Stimulated activated effector memory CD8-positive, alpha-beta T cell treated with anti-CD3 and anti-CD28 coated beads, Interleukin-12 subunit alpha, Interleukin-12 subunit beta, amount 100 ng/mL, for 72 hours (primary cell): ENCODE results near the gene PCBP3.

ENCODE experiments used
- ATAC-seq: fragments of 150-1000 bp; cut with Tn5 transposase; 2 replicates; pipeline ENCODE4 v1.10.0; 2021
- DNase-seq, 2 donors: peaks; one replicate each; pipeline ENCODE4 v3.0.0; 2021 to 2022; ENCODE audit warnings: low spot score in 2 of 2
- H3K27ac Mint-ChIP-seq: one replicate; pipeline ENCODE4 v1.8.0; 2022; ENCODE audit warnings: mild to moderate bottlenecking, mixed read lengths
- H3K36me3 Mint-ChIP-seq: one replicate; pipeline ENCODE4 v1.8.0; 2022; ENCODE audit warnings: mild to moderate bottlenecking, mixed read lengths
- H3K4me1 Mint-ChIP-seq: one replicate; pipeline ENCODE4 v1.8.0; 2022; ENCODE audit warnings: mixed read lengths
- H3K4me3 Mint-ChIP-seq: one replicate; pipeline ENCODE4 v1.8.0; 2022; ENCODE audit warnings: mild to moderate bottlenecking, mixed read lengths
- H3K9me3 Mint-ChIP-seq: one replicate; pipeline ENCODE4 v1.8.0; 2022; ENCODE audit warnings: mixed read lengths

PCBP3 gene

DNA sequence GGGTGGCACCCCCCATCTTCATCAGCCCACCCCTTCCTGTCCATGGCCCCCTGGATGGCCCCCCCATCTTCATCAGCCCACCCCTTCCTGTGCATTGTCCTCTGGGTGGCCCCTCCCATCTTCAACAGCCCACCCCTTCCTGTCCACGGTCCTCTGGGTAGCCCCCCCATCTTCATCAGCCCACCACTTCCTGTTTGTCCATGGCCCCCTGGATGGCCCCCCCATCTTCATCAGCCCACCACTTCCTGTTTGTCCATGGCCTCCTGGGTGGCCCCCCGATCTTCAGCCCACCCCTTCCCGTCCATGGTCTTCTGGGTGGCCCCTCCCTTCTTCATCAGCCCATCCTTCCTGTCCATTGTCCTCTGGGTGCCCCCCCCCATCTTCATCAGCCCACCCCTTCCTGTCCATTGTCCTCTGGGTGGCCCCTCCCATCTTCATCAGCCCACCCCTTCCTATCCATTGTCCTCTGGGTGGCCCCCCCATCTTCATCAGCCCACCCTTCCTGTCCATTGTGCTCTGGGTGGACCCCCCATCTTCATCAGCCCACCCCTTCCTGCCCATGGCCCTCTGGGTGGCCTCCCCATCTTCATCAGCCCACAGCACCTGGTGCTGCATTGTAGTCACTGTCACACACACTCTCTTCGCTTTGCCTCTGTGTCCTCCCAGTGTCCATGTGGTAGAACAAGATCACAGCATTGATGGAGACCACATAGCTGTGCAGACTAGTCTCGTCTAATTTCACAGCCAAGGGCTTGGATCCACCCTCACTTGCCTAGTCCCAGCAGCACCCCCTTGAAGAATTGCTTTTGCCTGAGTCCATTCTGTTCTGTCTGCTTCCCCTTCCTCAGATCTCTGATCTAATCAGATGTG is 95.9 kb downstream of the PCBP3 start:
- H3K4me3 Mint-ChIP-seq: no peak overlapping the region
- H3K27ac Mint-ChIP-seq: no peak overlapping the region
- no peaks in the 10 kb centered on the region for H3K9me3 Mint-ChIP-seq
- DNase-seq: no peak
- no peak for ATAC-seq
- H3K36me3 Mint-ChIP-seq: no peaks in the 10 kb centered on the region
- no peaks in the 10 kb centered on the region for H3K4me1 Mint-ChIP-seq

GRCh38 chr21:45740088-45740440 is 96.5 kb downstream of the PCBP3 start:
- no peak overlapping the region for H3K27ac Mint-ChIP-seq
- ATAC-seq (no peak), DNase-seq (peak in 1 of 2 donors; percentile 44)
- H3K36me3 Mint-ChIP-seq: no peaks in the 10 kb centered on the region
- no peaks in the 10 kb centered on the region for H3K4me1 Mint-ChIP-seq
- no peak overlapping the region for H3K4me3 Mint-ChIP-seq
- H3K9me3 Mint-ChIP-seq: no peaks in the 10 kb centered on the region

DNA sequence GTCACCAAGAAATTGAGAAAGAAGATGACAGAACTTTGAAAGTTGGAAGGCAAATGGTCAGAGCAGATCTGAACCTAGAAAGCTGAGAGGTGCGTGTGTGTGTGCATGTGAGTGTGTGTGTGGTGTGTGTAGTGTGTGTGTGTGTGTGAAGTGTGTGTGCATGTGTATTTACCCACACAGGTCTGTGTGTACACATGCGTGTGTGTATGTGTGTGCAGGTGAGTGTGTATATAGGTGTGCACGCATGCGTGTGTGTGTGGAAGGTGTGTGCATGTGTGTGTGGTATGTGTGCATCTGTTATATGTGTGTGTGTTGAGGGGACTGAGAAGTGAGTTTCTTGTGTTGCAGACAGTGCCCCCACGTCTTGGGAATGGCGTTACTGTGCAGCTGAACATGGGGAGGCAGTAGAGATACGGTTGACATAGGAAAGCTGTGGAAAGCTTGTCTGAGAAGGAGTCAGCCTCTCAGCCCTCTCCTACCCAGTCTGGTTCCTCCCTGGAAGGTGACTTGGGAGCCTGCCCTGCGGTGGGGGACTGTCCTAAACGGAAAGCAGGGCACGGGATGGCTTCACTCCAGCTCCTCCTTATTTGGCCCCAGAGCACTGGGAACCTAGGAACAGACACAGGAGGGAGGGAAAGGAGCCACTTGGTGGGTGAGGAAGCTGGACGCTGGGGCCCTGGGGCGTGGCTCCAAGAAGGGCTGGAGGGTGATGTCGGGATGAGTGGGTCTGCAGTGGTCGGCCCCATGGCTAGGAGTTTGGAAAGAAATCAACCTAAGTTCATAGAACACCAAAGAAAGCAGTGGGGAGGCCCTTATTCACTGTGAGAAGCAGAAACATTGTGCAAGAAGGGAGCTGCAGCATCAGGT is 97.2 kb downstream of the PCBP3 start:
- ATAC-seq (no peak), DNase-seq (no peak)
- Mint-ChIP-seq H3K36me3 (no peaks in the 10 kb centered on the region), H3K4me1 (no peaks in the 10 kb centered on the region), H3K4me3 (no peak overlapping the region), H3K27ac (no peak overlapping the region), H3K9me3 (no peaks in the 10 kb centered on the region)

GRCh38 chr21:45741691-45742090 is 98.2 kb downstream of the PCBP3 start:
- ATAC-seq (peak; percentile 42), DNase-seq (no peak)
- no peaks in the 10 kb centered on the region for H3K36me3 Mint-ChIP-seq
- H3K4me3 Mint-ChIP-seq: no peak overlapping the region
- H3K27ac Mint-ChIP-seq: no peak overlapping the region
- no peaks in the 10 kb centered on the region for H3K4me1 Mint-ChIP-seq
- no peaks in the 10 kb centered on the region for H3K9me3 Mint-ChIP-seq

GRCh38 chr21:45742247-45742646 is 98.7 kb downstream of the PCBP3 start:
- ATAC-seq (no peak), DNase-seq (no peak)
- Mint-ChIP-seq H3K4me1 (no peaks in the 10 kb centered on the region), H3K27ac (no peak overlapping the region), H3K4me3 (no peak overlapping the region), H3K9me3 (no peaks in the 10 kb centered on the region), H3K36me3 (no peaks in the 10 kb centered on the region)

GRCh38 chr21:45745256-45745655 is 101.7 kb downstream of the PCBP3 start:
- Mint-ChIP-seq H3K9me3 (no peaks in the 10 kb centered on the region), H3K27ac (no peak overlapping the region), H3K4me3 (no peak overlapping the region), H3K4me1 (no peaks in the 10 kb centered on the region), H3K36me3 (no peaks in the 10 kb centered on the region)
- no peak for ATAC-seq
- DNase-seq: no peak

- no peaks in the 10 kb centered on the region for H3K9me3 Mint-ChIP-seq
- H3K4me3 Mint-ChIP-seq: no peak overlapping the region
- no peak for ATAC-seq
- no peak overlapping the region for H3K27ac Mint-ChIP-seq
- no peaks in the 10 kb centered on the region for H3K36me3 Mint-ChIP-seq
- DNase-seq: no peak
- H3K4me1 Mint-ChIP-seq: no peaks in the 10 kb centered on the region
Measured at GRCh38 chr21:45747233-45747766, 103.8 kb downstream of the PCBP3 start.

GRCh38 chr21:45747802-45748445 is 104.4 kb downstream of the PCBP3 start:
- no peaks in the 10 kb centered on the region for H3K4me1 Mint-ChIP-seq
- H3K27ac Mint-ChIP-seq: no peak overlapping the region
- ATAC-seq: no peak

GRCh38 chr21:45748593-45748992 is 105.1 kb downstream of the PCBP3 start:
- Mint-ChIP-seq H3K27ac (no peak overlapping the region), H3K4me3 (no peak overlapping the region), H3K9me3 (no peaks in the 10 kb centered on the region), H3K36me3 (no peaks in the 10 kb centered on the region), H3K4me1 (no peaks in the 10 kb centered on the region)
- ATAC-seq (no peak), DNase-seq (no peak)

More at GRCh38 chr21:45747802-45748445, 104.4 kb downstream of the PCBP3 start:
- DNase-seq: no peak
- Mint-ChIP-seq H3K36me3 (no peaks in the 10 kb centered on the region), H3K4me3 (no peak overlapping the region), H3K9me3 (no peaks in the 10 kb centered on the region)

DNA sequence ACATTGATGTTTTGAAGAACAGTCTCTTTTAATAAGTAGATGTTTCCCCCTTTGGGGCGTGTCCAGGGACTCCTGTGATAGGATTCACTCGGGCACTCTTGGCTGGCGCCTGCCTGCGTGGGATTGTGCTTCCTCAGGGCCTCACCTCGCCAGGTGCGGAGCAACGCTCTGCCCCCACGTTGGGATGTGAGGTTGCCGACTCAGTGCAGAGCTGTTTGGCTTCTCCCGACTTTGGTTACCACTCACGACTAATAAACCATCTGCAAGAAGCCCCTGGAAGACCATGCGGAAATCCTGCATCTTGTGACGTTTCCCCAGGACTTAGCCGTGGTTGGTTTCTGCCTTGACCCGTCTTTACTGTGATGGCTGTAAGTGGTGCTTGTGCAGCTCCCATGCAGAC is 106.4 kb downstream of the PCBP3 start:
- H3K4me3 Mint-ChIP-seq: no peak overlapping the region
- no peaks in the 10 kb centered on the region for H3K9me3 Mint-ChIP-seq
- H3K36me3 Mint-ChIP-seq: no peaks in the 10 kb centered on the region
- no peak overlapping the region for H3K27ac Mint-ChIP-seq
- DNase-seq: no peak
- H3K4me1 Mint-ChIP-seq: no peaks in the 10 kb centered on the region
- ATAC-seq: no peak

DNA sequence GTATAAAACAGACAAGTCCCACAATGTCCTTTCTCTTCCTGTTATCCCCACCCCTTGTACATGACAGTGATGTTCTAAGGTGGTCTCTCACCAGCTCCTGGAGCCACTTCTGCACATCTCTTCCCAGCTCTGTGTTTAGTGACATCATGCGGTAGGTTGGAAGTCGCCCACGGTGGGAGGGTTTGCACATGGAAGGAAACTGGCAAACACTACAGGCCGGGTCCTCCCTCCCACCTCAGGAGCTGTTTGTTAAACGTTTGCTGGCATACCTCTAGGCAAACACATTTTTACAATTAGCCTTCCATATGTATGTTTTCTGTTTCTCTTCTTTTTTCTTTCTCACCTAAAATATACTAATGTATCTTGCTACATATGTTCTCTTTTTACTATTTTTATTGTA is 107.4 kb downstream of the PCBP3 start:
- no peak for DNase-seq
- Mint-ChIP-seq H3K36me3 (no peaks in the 10 kb centered on the region), H3K4me1 (no peaks in the 10 kb centered on the region), H3K27ac (peak overlapping the region; percentile 18), H3K4me3 (no peak overlapping the region), H3K9me3 (no peaks in the 10 kb centered on the region)
- no peak for ATAC-seq

DNA sequence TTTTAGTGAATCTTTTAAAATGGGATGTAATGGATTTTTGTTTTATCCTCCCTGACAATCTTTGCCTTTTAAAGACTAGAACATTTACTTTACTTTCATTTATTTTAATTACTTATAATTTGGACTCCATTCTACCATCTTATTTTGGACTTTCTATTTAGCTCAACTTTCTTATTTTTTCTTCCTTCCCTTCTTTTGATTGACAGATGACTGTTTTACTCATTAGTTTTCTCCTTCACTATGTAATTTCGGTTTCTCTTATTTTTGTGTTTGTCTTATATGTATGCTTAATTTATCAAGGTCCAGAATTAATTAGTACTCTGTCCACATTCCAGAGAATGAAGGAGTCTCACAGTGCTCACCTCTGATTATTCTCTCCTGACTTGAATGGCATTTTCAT is 109.9 kb downstream of the PCBP3 start:
- Mint-ChIP-seq H3K27ac (no peak overlapping the region), H3K4me3 (no peak overlapping the region), H3K9me3 (no peaks in the 10 kb centered on the region), H3K4me1 (no peaks in the 10 kb centered on the region), H3K36me3 (no peaks in the 10 kb centered on the region)
- ATAC-seq: no peak
- DNase-seq: no peak

- DNase-seq: no peak
Measured at GRCh38 chr21:45756029-45756428, 112.5 kb downstream of the PCBP3 start.

GRCh38 chr21:45756669-45757068 is 113.1 kb downstream of the PCBP3 start:
- no peaks in the 10 kb centered on the region for H3K4me1 Mint-ChIP-seq
- no peaks in the 10 kb centered on the region for H3K9me3 Mint-ChIP-seq
- no peak for ATAC-seq
- DNase-seq: no peak
- no peak overlapping the region for H3K4me3 Mint-ChIP-seq
- no peaks in the 10 kb centered on the region for H3K36me3 Mint-ChIP-seq
- no peak overlapping the region for H3K27ac Mint-ChIP-seq

More at GRCh38 chr21:45756029-45756428, 112.5 kb downstream of the PCBP3 start:
- Mint-ChIP-seq H3K9me3 (no peaks in the 10 kb centered on the region), H3K27ac (no peak overlapping the region), H3K36me3 (no peaks in the 10 kb centered on the region), H3K4me1 (no peaks in the 10 kb centered on the region), H3K4me3 (no peak overlapping the region)
- no peak for ATAC-seq

DNA sequence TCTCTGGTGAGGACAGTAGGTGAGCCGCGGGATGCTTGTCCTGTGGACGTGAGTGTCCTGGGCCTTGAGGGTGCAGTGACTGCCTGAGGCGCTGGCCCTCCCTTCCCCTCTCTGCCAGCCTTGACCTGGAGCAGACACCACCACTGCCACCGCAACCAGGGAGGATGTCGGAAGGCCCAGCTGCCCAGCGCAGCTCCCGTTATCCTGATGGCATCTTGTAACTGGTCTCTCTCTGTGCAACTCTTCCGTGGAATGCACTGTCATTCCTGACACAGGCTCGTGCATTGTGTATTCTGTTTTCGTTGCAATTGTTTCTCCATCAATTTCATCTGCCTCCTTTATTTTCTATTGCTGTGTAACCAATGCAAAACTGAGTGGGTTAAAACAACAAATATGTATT is 118.2 kb downstream of the PCBP3 start:
- Mint-ChIP-seq H3K9me3 (no peaks in the 10 kb centered on the region), H3K36me3 (no peaks in the 10 kb centered on the region), H3K4me1 (peaks cover under 1% of the 10 kb centered on the region), H3K4me3 (no peak overlapping the region), H3K27ac (no peak overlapping the region)
- no peak for DNase-seq
- no peak for ATAC-seq
